ENCODE measurements around the gene TICRR.

TICRR gene

GRCh38 chr15:89677381-89677780, 102.1 kb downstream of the TICRR start:
- DNase-seq, result no peak

All from C1 segment of cervical spinal cord (tissue), 14 donors.